Right renal pelvis (tissue), 4 donors: ENCODE measurements around the gene SGCG. TPM values are rescaled to one million over a fixed set of nuclear protein-coding genes. Genes with fewer than 3 reads are reported as not detected.
A peak's percentile ranks its signal among the peaks of the same experiment; 100 is the strongest.

ENCODE experiments used
- DNase-seq, 4 donors: peaks; one replicate each; pipeline ENCODE4 v3.0.0-alpha.2; 2013; ENCODE audit warnings: low read depth in 4 of 4, low spot score in 3 of 4, missing footprints in 1 of 4
- polyA plus RNA-seq, 4 donors: library from polyadenylated mRNA; unstranded; fragments of 120-200 nt; gene quantifications; one replicate each; pipeline ENCODE4 v1.2.1, GENCODE V29; 2013; ENCODE audit not compliant: insufficient read length in 4 of 4

Gene SGCG
- polyA plus RNA-seq, 4 donors = 4.6 to 5.8 (median 5.4) TPM

DNA sequence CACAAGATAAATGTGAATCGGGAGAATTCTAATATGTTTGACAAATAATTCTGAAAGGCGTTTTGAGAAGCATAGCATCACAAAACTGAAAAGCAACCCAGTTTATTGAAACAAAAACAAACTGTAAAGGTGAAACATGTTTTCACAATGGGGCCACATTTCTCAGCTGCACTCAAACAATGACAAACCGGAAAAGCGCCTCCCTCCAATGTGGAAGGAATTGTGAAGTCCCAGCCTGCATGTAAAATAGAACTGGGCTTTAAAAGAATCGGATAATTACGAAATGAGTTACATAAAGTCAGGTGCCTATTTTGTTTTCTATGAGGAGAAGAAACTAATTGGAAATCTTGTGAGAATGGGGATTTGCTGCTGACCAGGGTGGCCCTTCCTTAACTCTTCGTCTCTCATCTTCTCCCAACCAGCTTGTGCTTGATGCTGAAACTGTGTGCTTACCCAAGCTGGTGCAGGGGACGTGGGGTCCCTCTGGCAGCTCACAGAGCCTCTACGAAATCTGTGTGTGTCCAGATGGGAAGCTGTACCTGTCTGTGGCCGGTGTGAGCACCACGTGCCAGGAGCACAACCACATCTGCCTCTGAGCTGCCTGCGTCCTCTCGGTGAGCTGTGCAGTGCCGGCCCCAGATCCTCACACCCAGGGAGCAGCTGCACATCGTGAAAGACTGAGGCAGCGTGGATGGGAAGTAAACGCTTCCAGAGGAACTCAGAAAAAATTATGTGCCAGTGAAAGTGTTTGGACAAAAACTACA is 143.3 kb downstream of the SGCG start:
- DNase-seq = no peak

- no peak for DNase-seq
Observed at GRCh38 chr13:23325191-23325590, 144.4 kb downstream of the SGCG start.

DNA sequence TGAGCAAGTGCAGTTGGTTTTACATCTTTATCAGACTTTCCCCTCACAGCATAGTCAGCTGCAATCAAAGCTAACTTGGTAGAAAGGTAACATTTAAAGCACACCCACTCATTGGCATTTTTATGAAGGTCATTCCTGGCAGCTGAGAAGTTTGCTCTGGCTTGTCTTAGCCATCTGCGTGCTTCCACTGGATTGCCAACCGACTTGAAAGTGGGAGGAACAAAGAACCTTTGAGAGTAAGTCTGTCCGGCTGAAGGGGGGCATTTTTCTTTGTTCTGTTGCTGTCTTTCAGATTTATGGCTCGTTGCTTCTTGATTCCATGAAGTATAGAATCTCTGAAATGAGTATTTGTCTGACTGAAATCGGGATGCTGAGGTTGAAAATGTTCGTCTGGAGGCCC is 149.6 kb downstream of the SGCG start:
- no peak for DNase-seq

GRCh38 chr13:23339225-23339624 is 158.4 kb downstream of the SGCG start:
- no peak for DNase-seq

GRCh38 chr13:23344931-23345595 is 164.3 kb downstream of the SGCG start:
- DNase-seq = no peak

GRCh38 chr13:23347601-23348000 is 166.8 kb downstream of the SGCG start:
- no peak for DNase-seq

DNA sequence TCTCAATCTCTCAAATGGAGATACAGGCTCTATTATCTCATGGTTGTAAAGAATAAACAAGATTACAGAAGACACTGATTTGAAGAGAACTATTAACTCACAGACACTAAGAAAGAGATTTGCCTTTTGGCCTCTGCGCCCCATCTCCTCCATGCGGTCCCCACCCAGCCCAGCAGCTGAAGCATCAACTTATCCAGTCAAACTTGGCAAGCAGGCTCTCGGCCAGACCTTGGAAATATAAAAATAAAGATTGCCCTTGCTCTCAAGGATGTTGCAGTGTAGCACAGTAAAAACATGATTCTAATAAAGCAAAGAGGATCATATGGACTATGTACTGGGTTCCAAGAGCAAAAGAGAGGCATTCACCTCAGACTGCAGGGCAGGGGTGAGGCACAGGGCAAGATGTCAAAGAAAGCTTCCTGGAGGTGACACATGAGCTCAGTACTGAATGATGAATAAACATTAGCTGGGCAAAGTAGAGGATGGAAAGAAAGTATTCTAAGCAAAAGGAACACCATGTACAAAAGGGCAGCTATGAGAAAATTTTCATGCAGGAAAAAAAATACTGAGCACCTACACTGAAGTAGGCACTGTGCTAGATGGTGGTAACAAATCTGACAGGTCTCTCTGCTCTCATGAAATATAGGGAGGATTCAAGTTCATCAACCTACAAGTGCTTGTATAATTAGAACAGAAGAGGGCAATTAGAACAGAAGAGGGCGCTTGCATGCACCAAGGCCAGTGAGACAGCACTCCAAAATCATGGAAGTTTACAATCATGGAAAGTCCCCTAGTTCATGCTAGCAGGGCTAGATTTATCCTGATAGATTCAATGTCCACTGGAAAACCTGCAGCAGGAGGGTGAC is 167.7 kb downstream of the SGCG start:
- DNase-seq = no peak

DNA sequence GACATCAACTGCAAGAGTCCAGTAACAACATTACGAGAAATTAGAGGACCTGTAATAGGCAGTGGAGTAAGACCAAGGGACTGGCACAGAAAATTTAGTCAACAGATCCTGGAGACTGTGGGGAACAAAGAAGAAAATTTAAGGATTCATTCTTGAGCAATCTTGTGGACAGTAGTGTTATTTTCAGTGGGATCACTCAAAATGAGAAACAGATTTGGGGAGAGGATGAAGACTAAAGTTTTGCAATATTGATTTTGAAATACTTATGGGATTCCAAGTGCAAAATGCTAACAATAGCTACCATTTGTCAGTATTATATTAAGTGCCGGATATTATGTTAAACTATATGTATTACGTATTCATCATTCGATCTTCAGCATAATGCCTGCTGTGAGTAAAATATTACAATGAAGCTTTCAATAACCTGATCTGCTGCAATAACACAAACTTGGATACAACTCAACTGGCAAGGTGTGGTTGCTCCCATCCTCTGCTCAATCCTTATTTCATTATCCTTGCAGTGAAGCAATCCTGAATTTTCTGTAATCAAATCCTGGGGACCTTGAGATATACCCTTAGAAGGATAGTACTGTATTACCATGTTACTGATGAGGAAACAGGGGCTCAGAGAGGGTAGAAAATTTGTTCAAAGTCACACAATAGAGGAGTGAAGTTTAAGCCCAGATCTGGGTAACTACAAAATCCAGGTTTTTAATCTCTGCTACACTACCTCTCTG is 168.6 kb downstream of the SGCG start:
- DNase-seq = no peak

DNA sequence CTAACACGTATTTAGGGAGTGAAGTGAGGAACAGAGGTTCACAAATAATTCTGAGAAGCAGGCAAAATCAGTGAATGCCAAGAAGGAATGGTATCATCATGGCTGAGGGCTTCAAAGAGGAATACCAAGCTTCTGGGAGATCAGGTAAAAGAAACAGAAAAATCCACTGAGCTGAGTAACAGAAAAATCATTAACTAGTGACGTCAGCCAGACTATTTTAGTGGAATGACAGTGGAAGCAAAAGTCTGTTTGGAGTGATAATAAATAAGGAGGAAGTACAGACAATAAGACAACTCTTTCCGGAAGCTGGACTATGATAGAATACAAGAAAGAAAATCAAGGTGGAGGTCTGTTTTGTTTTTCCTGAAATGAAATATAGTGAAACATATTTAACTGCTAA is 169.2 kb downstream of the SGCG start:
- DNase-seq = peak in 1 of 4 donors; percentile 8

GRCh38 chr13:23352161-23352560 is 171.4 kb downstream of the SGCG start:
- DNase-seq = no peak

GRCh38 chr13:23354520-23354919 is 173.7 kb downstream of the SGCG start:
- DNase-seq = no peak

- no peak for DNase-seq
Observed at GRCh38 chr13:23356368-23356767, 175.6 kb downstream of the SGCG start.

GRCh38 chr13:23357349-23357748 is 176.6 kb downstream of the SGCG start:
- DNase-seq = no peak

- DNase-seq = no peak
Observed at GRCh38 chr13:23359882-23360281, 179.1 kb downstream of the SGCG start.

DNA sequence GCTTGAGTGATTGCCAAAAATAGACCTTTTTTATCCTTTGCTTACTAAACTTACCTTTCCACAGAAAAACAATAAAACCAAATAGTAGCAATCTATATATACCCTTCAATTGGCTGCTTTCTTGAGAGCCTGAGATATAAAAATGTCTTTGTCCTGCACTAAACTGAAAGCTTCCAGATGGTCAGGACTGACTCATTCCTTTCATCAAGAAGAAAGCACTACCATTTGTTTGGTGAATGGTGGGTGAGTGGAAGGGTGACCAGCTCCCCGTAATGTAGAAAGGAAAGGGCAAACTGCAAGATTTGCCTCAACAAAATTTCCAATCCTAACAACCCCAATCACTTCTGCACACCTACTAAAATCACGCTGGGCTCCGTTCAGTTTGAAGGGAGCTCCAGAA is 184.9 kb downstream of the SGCG start:
- DNase-seq = no peak

GRCh38 chr13:23367907-23368306 is 187.1 kb downstream of the SGCG start:
- no peak for DNase-seq

DNA sequence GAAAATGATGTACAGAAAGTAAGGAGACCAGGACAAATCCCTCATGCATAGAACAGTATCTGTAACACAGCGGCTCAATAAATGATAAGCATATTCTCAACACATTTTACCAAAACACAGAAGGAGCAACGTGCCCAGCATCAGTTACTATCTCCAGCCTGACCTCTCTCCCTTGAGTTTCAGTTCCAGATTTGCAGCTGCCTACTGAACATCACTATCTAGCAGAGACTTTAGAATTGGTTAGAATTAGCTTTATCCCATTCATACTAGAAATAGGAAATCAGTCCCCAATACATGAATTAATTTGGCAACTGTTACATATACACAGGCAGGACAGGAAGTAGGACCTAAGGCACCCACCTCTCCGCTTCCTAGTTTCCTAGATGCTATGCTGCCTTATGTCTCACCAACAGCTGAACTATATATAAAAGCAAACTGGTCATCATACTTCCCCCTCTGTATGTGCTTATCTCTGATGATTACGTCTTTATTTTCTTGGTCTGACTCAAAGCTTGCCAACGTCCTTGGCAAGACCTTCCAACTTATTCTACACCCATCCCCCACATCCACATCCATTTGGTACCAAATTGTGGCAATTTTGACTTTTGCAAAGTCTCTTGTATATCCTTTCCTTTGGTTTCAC is 191.6 kb downstream of the SGCG start:
- no peak for DNase-seq
